DMS79 (cell line): ENCODE measurements around the gene SYNE2.
A peak's percentile ranks its signal among the peaks of the same experiment; 100 is the strongest.

ENCODE experiments used
- DNase-seq: peaks from one replicate; lab custom pipeline; 2025; lab: John Stamatoyannopoulos, UW

SYNE2 gene

DNA sequence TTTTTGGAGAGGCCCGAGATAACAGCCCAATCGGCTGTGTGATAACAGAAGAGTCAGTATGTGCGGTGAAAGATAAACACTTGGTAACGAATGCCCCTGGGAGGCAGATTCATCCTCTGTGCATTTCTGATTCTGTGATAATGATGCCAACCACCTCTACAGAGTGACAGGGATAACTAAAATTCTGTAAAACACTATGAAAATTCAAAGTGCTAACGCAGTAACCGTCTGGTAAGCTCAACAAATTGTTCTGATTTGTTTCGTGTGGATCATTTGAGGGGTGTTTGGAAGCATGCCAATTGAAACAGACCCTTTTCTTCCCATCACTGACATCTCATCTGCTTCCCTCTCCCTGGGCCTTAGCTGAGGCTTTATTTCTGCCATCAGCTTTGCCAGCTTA lies 365.0 kb downstream of the SYNE2 start:
- no peak for DNase-seq

DNA sequence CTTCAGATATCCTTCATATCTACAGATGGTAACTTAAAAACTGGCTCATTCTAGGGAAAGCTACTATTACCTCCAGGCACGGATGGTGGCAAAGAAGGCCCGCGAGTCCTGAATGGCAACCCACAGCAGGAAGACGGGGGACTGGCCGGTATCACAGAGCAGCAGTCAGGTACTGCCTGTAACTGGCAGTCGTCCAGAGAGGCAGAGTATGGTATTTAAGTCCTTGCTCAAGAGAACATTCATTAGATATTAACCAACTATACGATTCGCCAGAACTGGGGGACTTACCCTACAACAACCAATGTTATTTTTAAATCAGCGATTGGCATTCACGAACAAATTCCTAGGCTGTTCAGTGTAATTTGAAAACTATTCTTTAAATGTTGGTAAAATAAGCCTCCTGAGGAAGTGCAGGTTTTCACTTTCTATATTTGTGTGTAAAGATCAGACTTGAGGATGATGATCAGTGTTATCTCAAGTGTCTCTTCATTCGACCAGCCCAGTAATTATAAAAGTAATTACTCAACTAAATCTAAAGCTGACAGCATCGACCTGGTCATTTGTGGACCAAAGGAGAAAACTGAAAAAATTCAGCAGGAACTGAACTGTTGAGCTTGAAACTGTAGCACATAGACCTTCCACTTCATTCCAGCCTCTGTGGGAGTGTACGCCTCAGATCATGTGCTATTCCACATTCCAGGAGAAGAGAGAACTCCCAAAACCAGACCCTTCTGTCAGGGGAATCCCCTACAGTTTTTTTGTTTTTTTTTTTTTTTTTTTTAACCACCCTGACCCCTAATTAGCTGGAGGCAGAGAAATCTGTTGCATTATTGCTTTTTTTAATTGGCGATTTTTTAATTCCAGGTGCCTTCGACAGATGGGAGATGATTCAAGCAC lies 365.8 kb downstream of the SYNE2 start:
- DNase-seq, result no peak

DNA sequence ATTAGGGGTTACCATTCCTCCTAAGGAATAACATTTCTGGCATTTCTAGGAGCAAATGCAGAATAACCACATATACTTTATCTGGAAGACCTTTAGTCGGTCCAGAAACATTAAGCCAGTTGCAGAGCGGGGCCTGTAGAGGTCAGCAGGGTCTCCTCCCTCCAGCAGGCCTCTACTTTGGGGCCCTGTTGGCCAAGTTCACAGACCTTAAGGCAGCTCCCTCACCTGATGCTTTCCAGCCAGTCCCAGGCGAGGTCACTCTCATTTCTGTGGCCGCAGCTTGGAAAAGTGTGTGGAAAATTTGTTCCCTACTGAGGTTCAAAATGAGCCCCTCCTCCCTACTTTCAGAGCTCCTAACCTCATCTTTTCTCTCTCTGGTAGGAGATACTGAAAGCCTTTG lies 367.3 kb downstream of the SYNE2 start:
- no peak for DNase-seq

DNA sequence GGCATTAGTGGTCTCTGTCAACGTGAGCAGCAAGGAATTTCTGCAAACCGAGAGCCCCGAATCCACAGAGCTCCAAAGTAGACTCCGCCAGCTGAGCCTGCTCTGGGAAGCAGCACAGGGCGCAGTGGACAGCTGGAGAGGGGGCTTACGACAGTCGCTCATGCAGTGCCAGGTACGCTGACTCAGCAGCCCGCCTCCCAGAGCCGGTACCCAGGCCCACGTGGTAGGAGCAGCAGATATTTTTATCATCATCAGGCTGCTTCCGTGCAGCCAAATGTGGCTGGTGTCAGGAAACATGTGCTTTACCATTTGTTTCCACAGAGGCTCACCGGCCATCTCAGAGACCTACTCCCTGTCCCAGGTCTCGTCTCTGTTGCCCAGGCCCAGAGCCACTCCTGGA lies 367.7 kb downstream of the SYNE2 start:
- no peak for DNase-seq

DNA sequence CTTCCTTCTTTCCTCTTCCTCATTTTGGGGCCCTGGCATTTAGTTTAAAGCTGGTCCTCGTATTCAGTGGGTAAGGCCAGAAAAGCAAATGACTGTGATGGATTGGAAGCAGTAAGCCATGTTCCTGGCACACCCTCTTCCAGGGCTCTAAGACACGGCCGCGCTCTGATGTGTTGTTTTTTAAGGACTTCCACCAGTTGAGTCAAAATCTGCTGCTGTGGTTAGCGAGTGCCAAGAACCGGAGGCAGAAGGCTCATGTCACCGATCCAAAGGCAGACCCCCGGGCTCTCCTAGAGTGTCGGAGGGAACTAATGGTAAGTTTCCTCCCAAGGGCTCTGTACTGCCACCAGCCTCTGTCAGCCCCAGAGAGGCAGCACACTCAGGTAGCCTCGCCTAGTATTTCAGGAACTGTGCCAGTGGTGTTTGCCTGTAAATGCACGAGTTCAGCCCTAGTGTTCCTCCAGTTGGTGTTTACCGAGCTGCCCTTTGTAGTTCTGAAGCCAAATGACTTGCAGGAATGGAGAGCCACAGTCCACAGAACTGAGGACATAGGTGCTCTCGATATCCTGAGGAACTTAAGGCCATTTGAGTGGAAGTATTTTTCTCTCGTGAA lies 368.7 kb downstream of the SYNE2 start:
- no peak for DNase-seq

DNA sequence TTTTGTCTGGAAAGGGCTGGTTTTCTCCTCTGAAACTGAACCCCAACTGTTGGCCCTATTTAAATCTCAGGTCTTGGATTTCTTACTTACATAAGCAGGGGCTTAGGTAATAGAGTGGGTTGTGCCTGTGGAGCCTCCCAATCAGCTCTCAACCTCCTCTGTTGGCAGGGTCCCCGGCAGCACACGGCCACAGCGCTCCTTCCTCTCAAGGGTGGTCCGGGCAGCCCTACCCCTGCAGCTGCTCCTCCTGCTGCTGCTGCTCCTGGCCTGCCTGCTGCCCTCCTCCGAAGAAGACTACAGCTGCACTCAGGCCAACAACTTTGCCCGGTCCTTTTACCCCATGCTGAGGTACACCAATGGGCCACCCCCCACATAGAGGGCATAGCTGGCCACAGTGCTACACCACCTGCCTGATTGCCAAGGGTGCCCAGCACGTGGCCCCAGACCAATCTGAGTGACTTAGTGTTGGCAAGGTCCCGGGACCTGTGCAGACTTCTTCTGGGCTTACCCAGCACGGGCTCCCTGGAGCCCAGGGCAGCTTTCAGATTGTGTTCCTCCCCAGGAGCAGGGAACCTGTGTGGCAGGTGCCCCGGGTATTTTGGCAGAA lies 372.4 kb downstream of the SYNE2 start:
- DNase-seq, result no peak

DNA sequence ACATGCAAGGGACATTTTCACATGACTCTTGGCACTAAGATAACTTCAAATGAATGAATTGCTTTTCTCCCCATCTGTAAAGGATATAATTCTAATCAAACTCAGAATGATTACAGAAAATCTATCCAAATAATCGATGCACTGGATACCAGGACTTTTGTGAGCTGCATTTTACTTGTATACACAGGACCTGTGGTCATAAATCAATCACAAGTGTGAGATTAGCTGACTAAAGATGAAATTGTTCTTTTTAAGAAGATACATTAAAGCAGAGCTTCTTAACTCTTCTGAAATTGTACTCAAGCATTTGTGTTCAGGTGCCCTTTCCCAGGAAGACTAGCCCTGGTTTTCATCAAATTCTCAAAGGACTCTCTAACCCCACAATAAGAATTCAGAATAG lies 375.1 kb downstream of the SYNE2 start:
- DNase-seq, result no peak

DNA sequence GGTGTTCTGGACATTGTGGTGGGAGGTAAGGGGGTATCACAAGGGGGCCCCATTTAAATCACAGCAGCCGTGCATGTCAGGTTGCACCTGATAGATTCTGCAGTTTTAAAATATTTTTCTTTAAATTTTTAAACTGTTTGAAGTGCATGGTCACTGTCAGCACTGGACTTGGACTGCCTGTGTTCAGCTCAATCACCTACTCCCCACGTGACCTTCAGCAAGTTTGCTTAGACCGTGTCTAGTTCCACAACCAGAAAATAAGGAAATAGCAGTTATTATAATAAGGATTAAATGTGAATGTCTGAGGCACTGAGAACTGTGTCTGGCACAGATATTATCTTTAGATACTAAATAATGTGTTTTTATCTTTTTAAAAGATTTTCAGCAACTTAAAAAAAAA lies 376.7 kb downstream of the SYNE2 start:
- no peak for DNase-seq

DNA sequence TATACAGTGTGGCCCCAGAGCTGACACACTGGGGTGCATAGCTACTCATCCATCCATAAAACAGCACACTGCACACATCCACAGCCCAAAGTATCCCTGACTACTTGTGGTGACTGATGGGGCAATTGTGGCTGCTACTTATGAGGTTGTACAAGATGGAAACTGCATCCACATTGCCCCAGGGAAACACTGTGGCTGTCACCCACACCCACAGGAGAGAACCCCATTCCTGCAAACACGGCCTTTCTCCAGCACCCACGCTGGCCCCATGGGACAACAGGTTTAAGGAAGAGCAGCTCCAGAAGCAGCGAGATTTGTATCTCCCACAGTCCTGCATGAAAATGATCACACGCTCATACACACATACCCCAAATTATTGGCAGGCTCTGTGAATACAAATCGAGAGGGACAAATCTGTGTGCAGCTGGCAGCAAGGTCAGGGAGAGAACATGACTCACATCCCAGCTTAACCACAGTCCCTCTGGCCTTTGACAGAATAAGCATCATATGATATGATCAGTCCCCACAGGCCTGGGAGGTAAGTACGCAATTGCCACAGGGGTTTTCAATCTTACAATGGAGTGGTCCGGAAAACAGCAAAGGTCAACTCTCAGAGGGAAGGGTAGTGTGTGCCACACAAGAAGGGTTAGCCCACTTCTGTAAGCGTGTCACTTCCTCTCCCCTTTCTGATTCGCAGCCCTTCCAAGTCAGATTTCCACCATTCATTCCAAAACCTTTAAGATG lies 379.5 kb downstream of the SYNE2 start:
- no peak for DNase-seq

DNA sequence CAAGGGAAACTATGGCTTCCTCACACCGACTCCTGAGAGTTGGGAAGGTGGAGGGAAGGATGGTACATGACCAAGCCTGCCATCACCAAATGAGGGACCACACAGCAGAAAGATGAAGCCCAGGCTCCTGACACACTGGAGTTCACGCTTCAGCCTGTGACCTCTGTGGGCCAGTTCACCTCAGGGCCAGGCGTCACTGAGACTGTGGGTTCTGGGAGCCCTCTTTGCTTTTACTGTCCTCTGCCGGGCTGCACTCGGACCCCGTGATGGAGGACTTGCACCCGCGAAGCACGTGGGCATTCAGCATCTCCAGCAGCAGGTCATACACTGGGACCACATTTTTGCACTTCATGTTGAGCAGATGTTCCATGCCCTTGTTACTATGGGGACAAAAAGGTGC lies 380.1 kb downstream of the SYNE2 start:
- DNase-seq, result no peak

DNA sequence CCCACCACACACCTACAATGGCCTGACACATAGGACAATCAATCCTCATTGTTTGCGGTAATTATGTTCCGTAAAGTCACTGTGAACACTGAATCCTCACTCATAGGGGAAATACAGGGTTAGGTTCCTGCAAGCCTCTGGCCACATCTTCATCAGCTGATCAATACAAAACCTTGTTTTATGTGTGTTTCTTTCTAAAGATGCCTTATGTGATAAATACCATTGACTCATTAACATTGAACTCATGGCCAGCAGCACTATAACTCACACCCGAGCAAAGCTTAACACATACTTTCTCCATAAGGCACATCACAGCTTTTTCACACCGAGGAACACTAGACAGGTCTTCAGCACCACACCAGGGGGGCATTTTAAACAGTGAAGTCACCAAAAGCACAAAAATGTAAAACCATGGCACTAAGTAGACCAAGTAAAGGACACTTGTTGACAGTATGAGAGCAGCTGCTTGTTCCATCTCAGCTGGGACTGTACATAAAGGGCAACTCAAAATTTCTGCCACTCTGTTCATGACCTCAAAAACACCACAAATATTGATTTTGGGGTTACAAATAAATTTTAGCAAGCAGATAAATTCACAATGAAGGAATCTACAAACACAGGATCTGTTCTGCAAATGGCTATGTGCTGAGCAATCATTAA lies 380.9 kb downstream of the SYNE2 start:
- no peak for DNase-seq

DNA sequence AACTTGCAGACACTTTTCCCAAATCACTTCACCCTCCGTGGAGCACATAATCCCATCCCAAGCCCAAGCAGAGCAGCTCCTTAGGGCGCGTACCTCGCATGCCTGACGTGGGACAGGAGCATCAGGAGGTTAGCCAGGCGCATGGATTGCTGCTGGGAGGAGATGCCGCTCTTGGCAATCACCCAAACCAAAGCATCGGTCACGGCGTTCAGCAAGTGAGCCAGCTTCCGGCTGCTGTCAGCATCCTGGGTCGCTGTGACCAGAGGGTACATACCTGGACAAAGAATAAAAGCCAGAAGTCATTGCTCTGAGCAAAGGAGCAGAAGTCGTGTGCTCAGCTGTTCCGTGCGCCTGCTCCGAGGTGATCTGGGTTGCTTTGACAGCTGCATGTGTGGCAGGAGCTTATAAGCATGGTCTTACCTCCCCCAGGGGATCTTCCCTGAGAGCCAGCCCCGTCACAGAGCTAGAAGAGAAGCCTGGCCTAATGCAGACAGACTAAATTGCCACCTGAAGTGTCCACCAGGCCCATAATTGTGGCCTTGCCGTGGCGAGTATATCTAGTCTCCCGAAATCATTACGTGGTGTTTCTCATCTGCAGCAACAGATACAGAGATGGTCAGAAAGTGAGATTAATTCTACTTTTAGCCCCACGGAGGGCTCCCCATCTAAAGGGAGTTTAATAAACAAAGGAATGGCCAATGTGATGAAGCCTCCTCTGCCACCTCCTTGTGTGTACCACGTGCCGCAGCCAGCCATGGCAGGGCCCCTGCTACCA lies 382.3 kb downstream of the SYNE2 start:
- peak; percentile 76 for DNase-seq

DNA sequence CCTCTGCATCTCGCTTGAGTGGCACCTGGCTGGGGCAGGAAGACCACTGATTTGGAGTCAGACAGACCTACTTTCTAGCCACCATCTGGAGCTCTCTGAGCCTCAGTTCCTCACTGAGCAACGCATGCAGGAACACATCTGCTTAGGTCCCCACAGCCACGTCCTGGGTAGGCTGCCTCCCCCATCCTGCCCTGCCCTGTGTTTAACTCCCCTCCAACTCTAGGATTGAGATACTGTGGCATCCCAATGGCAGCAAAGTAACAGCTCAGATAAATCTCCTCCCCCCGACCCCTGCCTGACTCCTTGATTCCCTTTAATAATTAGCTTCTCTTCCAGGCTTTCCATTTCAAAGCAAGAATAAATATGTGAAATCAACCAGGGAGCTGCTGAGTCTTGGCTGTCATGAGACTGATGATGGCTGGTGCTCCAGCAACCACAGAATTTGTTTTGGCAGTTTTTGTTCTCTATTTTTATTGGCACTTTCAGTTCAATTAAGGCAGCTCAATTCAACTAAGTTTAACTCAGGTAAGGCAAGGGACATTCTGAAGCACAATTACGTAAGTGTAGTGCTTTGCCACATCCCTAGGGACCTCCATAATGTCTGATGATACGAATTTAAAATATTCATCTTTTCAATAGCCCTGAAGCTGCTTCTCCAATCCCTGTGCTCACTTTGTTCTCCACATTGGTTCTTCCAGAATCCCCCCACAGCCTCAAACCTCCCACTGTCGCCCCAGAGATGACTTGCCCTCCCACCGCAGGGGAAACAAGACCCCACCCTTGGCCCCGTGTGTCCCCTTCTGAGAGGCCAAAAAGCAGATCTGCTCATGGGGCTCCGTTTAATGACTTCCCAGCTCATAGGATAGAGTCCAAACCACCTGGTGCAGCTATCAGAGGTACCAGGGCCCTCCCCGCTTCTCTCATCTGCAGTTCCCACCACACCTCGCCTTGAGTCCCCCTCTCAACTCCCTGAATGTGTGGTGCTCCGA lies 383.1 kb downstream of the SYNE2 start:
- no peak for DNase-seq

DNA sequence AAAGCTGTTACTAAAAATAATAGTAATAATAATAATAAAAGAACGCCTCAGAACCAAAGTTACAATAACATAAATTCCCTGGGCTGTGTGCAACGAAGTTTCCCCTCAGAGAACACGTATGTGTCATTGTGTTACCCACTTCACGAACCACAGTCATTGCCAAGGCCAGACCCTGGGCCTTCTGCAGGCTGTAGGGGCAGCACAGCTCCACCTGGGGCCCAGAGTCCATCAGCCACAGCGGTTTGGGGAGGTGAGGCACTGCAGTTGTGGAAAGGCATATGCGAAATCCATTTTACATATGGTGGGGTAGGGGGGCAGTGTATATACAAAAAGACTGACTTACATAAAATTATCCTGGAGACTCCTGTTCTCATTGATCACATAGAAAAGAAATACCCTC lies 385.2 kb downstream of the SYNE2 start:
- DNase-seq, result no peak

DNA sequence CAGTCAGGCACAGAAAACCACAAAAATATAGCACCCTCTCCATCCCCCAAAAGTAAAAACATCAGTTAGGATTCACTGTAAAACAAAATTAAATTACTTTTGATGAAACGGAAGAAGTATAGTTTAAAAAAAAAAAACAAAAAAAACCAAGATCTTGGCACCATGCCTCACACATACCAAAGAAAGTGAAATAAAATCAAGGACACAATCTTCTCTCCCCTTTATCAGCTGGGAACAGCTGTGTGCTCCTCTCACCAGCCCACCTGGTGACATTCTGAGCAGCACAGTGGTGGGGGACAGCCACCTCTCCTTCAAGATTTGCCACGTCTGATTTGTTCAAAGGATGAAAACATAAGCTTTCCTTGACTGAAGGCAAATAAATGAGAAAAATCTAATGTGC lies 385.8 kb downstream of the SYNE2 start:
- no peak for DNase-seq

DNA sequence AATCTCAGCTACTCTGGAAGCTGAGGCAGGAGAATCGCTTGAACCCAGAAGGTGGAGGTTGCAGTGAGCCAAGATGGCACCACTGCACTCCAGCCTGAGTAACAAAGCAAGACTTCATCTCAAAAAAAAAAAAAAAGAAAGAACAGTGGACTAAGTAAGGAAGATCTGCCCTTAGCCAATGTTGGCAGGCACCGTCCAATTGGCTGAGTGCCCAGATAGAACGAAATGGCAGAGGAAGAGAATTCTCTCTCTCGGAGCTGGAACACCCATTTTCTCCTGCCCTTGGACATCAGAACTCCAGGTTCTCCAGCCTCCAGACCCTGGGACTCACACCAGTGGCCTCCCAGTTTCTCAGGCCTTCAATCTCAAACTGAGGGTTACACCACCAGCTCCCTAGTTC lies 391.5 kb downstream of the SYNE2 start:
- no peak for DNase-seq

DNA sequence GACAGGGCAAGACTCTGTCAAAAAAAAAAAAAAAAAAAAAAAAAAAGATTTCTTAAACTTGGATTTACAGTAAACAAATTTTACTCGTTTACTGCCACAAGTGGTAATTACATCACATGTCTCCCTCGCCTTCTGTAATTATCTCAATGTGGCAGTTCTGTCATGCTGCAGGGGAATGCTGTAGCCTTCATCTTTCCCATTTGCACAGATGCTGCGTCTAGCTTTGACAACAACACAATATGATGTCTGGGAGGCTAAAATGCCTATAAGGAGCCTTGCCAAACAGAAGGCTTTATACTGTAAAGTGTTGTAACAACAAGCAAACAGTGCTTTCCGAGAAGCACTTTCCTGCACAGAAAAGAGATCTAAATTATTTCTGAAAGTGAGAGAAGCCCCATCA lies 392.7 kb downstream of the SYNE2 start:
- no peak for DNase-seq

DNA sequence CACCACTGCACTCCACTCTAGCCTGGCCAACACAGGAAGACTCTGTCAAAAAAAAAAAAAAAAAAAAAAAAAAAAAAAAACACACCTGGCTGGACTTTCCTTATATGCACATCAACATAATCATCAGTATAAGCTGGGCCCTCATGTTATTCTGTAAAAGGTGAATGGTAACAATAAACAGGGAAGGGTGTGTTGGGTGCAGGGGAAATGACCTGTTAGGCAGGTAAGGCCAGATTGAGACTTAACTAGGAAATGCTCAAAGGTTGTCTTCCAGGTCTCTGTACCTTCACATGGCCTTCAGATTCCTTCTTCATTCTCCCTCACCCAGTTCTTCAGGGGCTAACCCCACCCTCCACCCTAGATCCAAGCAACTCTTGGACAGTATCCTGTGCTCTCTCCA lies 393.9 kb downstream of the SYNE2 start:
- no peak for DNase-seq

DNA sequence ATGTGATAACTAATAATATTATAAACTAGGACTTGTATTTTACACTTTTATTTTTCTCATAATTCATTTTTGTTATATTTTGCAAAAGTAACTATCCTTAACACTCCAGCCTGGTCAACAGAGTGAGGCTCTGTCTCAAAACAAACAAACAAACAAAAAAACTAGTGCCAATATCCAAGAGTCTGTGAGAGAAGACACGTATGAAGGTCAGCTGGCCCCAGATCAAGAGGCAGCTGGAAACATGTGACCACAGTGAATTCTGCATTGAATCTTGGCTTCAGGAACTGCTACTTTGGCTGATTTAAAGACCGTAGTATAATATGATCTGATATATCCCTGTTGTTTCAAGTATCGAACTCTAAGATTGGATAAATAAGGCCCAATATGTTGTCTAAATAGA lies 394.4 kb downstream of the SYNE2 start:
- DNase-seq, result no peak

DNA sequence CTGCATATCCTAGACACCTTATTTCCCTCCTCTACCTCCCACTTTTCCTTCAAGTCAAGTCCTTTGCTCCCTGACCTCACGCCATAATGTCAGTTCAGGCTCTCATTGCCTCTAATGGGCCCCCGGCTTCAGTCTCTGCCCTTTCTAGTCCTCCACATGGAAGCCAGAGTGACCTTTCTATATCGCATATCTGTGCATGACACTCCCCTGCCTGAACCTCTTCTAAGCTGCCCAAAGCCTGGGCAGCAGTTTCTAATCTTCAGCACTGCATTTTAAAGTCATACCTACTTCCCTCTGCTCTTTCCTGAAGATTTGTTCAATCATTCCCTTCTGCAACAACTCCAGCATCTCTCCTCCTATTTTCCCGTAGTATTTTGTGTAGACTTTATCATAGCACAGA lies 395.9 kb downstream of the SYNE2 start:
- no peak for DNase-seq
